NCI-H2196 treated with DMSO at 0.1 percent for 48 hours (cell line): ENCODE measurements around the gene KCNJ12.
"Not testable (repeated sequence)": the region's sequence is repeated elsewhere in the genome, so short reads cannot be mapped to it uniquely, and the experiment has no call there.

Experiments
- DNase-seq: peaks from one replicate; lab custom pipeline; 2025; ENCODE audit not compliant: unreplicated experiment; lab: John Stamatoyannopoulos, UW

The KCNJ12 gene

GRCh38 chr17:21385281-21385845, 9.2 kb downstream of the KCNJ12 start:
- no peak for DNase-seq

DNA sequence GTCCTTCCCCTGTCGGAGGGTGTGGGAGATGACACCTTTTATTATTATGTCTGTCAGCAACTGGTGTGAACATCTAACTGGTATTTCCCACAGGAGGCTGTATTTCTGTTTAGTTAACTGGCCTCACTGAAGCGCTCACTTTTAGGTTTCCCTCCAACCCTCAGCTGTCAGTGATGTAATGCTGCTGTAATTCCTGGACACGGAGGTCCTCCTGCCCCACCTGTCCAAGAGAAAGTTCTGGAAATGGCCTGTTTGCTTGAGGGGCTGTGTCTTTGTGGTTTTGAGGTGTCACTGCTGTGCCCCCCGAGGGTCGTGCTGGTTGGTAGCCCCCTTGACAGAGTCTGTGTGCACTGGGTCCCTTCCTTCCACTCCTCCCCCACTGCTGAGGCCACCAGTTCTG, 11.5 kb downstream of the KCNJ12 start:
- DNase-seq: no peak

DNA sequence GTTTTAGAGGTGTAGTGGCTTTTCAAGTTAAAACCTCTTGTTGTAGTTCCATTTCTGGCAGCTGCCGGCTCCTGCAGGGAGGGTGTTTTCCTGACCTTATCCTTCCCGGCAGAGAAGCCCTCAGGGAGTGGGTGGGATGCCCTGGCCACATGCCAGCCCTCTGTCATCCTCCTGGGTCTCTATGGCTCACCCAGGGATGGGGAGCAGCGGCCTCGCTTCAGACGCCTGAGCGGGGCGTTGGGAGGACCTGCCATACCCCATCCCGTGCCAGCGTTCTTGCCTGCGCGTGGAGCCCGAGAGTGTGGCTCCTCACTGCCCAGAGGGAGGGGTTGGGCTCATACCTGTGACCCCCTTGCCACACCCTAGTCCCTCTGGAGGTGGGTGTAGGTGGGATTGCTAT, 11.9 kb downstream of the KCNJ12 start:
- DNase-seq: no peak

DNA sequence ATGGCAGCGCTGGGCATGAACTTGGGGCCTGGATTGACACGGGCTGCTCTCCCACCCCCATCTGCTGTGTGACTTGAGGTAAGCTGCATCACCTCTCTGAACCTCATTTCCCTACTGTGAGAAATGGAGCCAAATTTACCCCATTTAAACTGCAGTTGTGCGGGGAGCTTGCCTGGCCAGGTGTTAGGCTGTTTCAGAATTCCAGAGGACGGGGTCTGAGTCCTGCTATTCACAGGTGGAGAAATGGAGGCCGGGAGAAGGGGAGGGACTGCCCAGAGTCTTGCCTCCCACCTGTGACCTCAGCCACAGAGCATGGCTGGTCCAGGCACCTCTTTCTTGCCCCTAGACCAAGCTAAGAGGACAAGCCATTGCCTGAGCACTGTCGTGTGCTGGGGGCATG, 12.8 kb downstream of the KCNJ12 start:
- no peak for DNase-seq

DNA sequence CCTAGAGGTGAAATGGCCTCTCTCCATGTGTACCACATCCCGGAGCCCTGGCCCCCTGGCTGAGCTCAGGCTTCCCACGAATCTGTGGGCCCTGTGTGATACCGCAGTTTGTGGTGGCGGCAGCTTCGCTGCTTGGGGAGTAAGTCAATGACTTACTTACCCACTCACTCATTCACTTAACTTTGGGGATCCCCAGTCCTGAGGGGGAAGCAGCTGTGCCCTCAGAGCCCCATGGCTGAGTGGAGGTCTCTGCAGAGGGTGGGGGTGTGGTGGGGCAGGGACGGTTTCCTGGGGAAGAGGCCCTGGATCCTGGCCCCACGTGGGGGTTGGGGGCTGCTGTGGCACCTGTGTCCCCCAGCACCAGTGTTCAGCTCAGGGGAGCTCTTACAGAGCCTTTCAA, 13.2 kb downstream of the KCNJ12 start:
- DNase-seq: no peak

DNA sequence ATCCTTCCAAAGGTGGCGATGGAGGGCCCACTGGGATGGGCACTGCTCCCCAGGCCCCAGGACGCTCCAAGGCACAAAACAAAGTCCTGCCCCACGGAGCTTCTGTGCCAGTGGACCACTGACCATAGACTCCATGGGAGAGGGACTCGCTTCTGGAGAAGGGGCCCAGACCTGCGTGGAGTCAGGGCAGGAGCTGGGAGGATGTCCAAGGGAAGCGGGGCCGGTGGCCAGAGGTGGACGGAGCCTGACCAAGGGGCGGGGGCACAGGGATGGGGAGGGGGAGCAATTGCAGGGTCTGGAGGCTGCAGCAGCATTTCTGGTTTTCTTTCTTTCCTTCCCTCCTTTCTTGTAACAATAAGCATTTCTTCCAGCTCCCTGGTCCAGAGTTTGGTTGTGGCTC, 14.1 kb downstream of the KCNJ12 start:
- DNase-seq: no peak

GRCh38 chr17:21392266-21392665, 16.1 kb downstream of the KCNJ12 start:
- no peak for DNase-seq

- no peak for DNase-seq
Measured at GRCh38 chr17:21394265-21394664, 18.1 kb downstream of the KCNJ12 start.

GRCh38 chr17:21395764-21396163, 19.6 kb downstream of the KCNJ12 start:
- no peak for DNase-seq

DNA sequence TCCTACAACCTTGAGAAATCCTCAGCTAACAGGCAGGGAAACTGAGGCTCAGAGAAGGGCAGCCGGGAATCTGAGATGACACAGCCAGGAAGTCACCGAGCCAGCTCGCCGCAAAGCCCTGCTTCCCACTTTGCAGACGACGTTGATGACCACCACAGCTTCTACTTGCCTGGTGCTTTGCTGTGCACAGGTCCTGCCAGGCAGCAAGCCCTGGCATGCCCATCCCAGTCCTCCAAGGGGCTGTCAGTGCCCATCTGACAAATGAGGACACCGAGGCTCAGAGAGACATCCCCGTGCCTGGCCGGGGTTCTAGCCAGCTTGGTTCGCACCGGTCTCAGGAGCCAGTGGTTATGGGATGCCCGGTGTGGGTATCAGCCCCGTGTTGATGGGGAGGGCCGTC, 20.1 kb downstream of the KCNJ12 start:
- DNase-seq: no peak

DNA sequence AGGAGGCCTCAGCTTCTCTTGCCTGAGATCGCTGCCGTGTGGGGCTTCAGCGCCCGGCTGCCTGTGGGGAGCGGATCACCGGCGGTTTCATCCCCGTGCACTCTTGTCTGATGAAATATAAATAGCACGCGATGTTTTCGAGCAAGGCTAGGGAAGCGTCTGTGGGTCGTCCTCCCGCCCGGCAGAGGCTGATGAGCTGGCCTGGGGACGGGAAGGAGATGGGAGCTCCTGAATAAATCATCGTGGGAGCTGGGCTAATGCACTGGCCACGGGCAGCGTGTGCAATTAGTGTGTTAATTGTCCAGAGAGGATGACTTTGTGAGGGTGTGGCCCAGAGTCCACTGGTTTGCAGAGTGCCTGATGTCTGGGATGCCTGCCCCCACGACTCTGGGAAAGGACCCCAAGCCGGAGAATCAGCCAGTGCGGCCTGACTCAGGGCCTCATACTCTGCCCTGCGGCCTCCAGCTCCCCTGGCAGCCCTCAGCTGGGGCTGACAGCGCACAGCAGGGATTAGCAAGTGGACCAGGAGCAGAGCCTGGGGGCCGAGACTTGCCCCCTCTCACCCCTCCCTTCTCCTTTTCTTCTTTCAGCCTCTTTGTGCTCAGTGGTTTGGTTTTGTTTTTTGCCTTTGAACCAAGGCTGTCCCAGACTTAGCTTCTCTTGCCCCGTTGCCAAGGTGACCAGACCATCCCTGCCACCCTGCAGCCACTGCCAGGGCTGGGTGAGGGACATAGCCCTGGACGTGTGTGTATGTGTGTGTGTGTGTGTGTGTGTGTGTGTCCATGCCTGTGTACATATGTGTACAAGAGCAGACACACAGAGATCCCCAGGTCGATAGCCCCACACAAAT, 21.4 kb downstream of the KCNJ12 start:
- DNase-seq: no peak

GRCh38 chr17:21399474-21400186, 23.5 kb downstream of the KCNJ12 start:
- no peak for DNase-seq

DNA sequence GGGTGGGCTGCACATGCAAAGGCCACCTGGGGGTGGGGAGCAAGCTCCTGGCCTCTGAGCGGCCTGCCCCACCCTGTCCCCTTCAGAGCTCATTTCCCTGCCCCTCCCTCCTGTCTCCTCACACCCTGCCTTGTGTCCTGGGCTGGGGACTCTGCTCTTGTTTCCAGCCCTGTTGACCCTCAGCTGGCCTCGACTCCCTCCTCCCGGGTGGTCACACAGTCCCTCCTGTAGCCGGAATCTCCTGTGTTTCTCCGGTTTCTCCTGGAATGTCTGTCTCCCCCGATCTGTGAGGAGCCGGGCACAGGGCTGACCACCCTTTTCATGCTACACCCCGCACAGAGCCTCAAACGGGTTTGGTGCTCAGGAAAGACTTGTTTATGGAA, 24.0 kb downstream of the KCNJ12 start:
- not testable (repeated sequence) for DNase-seq

DNA sequence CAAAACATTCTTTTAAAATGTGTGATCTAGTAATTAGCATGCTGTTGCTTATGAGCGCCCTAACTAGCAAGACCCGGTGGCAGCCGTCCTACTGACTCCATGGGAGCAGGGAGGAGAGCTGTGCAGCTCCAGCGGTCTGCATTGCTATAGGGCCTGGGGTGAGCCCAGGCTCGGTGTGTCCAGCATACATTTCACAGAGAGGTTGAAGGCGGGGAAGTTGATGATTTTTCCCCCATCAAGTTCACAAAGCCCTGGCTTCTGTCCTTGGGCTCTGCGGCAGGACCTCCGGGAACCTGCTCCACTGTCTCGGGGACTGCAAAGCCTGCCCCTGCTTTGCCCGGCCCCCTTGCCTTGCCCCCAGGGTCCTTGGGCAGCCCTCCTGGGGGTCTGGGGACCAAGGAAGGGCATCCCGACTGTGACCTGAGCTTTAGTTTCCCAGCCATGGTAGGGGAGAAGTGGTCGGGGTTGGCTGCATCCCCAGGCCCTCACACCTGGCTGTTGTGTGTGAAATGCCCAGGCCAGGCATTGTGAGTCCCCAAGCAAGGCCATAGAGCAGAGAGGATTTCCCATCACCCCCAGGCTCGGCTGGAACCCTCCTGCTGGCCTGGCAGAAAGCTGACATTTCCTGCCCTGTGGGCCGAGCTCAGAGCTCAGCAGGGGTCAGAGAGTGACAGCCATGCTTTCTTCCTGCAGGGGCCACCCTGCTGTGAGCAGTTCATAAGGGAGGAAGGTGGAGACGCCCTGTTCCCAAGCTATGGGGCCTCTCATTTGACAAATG, 24.8 kb downstream of the KCNJ12 start:
- DNase-seq: no peak

DNA sequence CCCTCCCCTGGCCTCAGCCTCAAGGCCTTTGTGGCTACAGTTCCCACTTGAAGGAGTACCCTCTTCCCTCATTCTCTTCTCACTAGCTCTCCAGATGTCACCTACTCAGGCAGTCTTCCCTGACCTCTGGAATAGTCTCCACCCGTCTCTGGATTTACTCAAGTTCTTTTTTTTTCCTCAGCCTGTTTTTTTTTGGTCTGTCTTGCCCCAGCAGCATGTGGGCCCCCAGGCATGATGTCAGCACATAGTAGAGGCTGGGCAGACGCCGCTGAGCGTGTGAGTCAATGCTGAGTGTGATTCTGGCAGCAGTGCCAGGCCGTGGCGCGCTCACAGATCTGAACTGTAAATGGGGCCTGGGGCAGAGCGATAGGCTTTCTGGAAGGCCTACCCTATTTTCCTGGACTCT, 26.0 kb downstream of the KCNJ12 start:
- not testable (repeated sequence) for DNase-seq

DNA sequence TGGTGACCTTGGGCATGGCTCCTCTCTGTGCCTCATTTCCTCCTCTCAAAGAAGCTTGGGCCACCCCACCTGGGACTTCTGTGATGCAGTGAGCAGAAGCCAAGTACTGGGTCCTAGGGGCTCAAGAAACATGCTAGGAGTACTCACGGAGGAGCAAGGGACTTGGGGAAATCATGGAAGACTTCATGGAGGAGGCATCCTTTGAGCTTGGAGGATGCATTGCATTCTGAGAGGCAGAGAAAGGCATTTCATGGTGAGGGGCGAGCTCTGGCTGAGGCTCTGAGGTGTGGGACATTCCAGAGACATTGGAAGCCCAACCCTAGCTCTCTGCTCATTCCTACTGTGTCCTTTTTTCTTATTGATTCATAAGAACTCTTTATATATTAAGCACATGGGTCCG, 26.8 kb downstream of the KCNJ12 start:
- DNase-seq: not testable (repeated sequence)

- not testable (repeated sequence) for DNase-seq
Measured at GRCh38 chr17:21404106-21404505, 27.9 kb downstream of the KCNJ12 start.

- DNase-seq: not testable (repeated sequence)
Measured at GRCh38 chr17:21404539-21404938, 28.4 kb downstream of the KCNJ12 start.

DNA sequence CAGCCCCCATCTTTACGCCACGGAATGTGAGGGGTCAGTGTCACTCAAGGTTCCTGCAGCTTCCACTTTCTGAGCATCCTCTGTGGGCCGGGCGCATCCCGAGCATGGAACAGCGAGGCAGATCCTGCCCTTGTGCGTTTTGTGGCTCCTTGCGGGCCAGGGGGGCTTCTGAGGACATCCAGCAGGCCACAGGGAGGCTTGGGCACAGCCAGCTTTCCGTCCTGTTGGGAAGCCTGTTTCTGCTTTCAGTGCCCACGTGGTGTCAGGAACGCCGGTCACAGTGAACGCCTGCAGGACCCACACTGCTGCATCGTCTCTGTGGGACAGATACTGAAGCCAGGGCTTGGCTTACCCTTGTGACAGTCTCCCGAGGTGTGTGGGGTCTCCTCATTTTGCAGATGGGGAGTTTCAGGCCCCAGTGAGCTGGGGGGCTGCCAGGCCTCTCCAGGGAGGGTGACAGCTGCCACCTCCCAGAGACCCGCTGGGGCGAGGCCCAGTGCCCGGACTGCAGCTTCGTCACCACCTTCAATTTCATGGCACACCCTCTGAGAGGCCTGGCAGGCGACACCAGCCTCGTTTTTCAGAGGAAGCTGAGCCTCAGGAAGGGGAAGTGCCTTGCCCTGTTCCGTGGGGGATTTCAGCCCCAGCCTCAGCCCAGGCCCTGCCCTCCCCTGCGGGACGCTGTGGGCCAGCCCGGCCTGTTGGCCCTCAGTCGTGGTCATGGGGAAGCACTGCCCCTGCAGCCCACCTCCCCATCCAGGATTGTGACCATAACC, 29.0 kb downstream of the KCNJ12 start:
- not testable (repeated sequence) for DNase-seq

GRCh38 chr17:21405904-21406400, 29.8 kb downstream of the KCNJ12 start:
- not testable (repeated sequence) for DNase-seq
